Bronchial epithelial cell (primary cell): ENCODE measurements around the gene TXK. TPM values are rescaled to one million over a fixed set of nuclear protein-coding genes. Genes with fewer than 3 reads are reported as not detected.

Experiments used
- DNase-seq: peaks from one replicate; pipeline ENCODE4 v3.0.0-alpha.2; 2010; ENCODE audit warnings: low read depth
- FAIRE-seq: peaks from 2 replicates; lab custom pipeline; 2011; peaks lifted over from hg19 to GRCh38; lab: Jason Lieb, UNC
- H3K27me3 ChIP-seq: 2 replicates; pipeline ENCODE4 v1.5.1; 2011; ENCODE audit warnings: low read length; ENCODE audit not compliant: control insufficient read depth, insufficient read depth
- H3K36me3 ChIP-seq: 2 replicates; pipeline ENCODE4 v1.5.1; 2011; ENCODE audit warnings: low read length; ENCODE audit not compliant: control insufficient read depth, insufficient read depth
- H3K4me3 ChIP-seq: 2 replicates; pipeline ENCODE4 v1.5.1; 2011; ENCODE audit warnings: mild to moderate bottlenecking, low read depth, low read length, control low read depth
- CTCF ChIP-seq: IDR thresholded peaks from 2 replicates; pipeline ENCODE4 v1.5.1; 2011; ENCODE audit warnings: mild to moderate bottlenecking, moderate library complexity, low read length, control low read depth, inconsistent platforms; ENCODE audit not compliant: insufficient read depth, severe bottlenecking
- total RNA-seq: library from RNA; depleted of rRNA; stranded (reverse); fragments of >200 nt; gene quantifications from 2 replicates; pipeline ENCODE4 v1.2.1, GENCODE V29; 2014

The TXK gene
- total RNA-seq, 1 donor from 2014 or later: under 0.01 TPM

GRCh38 chr4:48028696-48029095 lies 105.4 kb downstream of the TXK start:
- DNase-seq: no peak
- Histone ChIP-seq H3K36me3 (peaks cover 9% of the 10 kb centered on the region), H3K27me3 (no peaks in the 10 kb centered on the region), H3K4me3 (no peak overlapping the region)
- no peak for TF ChIP-seq CTCF
- no peak for FAIRE-seq

- DNase-seq (no peak), FAIRE-seq (no peak)
- no peak for TF ChIP-seq CTCF
- Histone ChIP-seq H3K36me3 (peaks cover 6% of the 10 kb centered on the region), H3K27me3 (no peaks in the 10 kb centered on the region), H3K4me3 (no peak overlapping the region)
Measured at GRCh38 chr4:48027653-48028052, 106.4 kb downstream of the TXK start.

- no peak for FAIRE-seq
- no peak for TF ChIP-seq CTCF
- H3K4me3 ChIP-seq: no peak overlapping the region
- peak; percentile 29 for DNase-seq
- H3K27me3 ChIP-seq: no peaks in the 10 kb centered on the region
- H3K36me3 ChIP-seq: peaks cover 6% of the 10 kb centered on the region
Measured at GRCh38 chr4:48025005-48025404, 109.0 kb downstream of the TXK start.

- H3K4me3 ChIP-seq: no peak overlapping the region
- FAIRE-seq (no peak), DNase-seq (no peak)
- no peak for TF ChIP-seq CTCF
- H3K27me3 ChIP-seq: no peaks in the 10 kb centered on the region
- peaks cover 6% of the 10 kb centered on the region for H3K36me3 ChIP-seq
Measured at GRCh38 chr4:48024522-48024921, 109.5 kb downstream of the TXK start.

- TF ChIP-seq CTCF: no peak
- FAIRE-seq (no peak), DNase-seq (no peak)
- Histone ChIP-seq H3K4me3 (no peak overlapping the region), H3K36me3 (peaks cover 6% of the 10 kb centered on the region), H3K27me3 (no peaks in the 10 kb centered on the region)
Measured at GRCh38 chr4:48022192-48022799, 111.8 kb downstream of the TXK start.

- TF ChIP-seq CTCF: no peak
- no peak for FAIRE-seq
- Histone ChIP-seq H3K36me3 (peaks cover 6% of the 10 kb centered on the region), H3K4me3 (no peak overlapping the region), H3K27me3 (no peaks in the 10 kb centered on the region)
- no peak for DNase-seq
Measured at GRCh38 chr4:48021100-48021499, 113.0 kb downstream of the TXK start.
